Mesenteric fat pad (tissue), 1 donor: Measurements from ENCODE around the gene DRD2. TPM values are rescaled to one million over a fixed set of nuclear protein-coding genes. Genes with fewer than 3 reads are reported as not detected.

Source experiments
- DNase-seq: peaks from one replicate; pipeline ENCODE4 v3.0.0-alpha.2; 2020; ENCODE audit warnings: low spot score
- total RNA-seq: library from RNA; stranded (reverse); fragmentation: NEBNext Ultra II Directional; extraction: Animal tissue kit (Norgen Biotek cat#: 25700); gene quantifications from one replicate; pipeline ENCODE4 v1.2.1, GENCODE V29; 2021
- donor health status: DM: yes; HTN: yes; CAD: no.

Gene DRD2
- total RNA-seq, 1 donor from 2014 or later, result not detected

- no peak for DNase-seq
These were observed 27.4 kb downstream of the DRD2 start for GRCh38 chr11:113447621-113448315.

- DNase-seq, result no peak
These were observed 28.3 kb downstream of the DRD2 start for GRCh38 chr11:113446938-113447337.

- DNase-seq, result no peak
These were observed 29.1 kb downstream of the DRD2 start for GRCh38 chr11:113446112-113446511.

- DNase-seq, result no peak
These were observed 30.6 kb downstream of the DRD2 start for GRCh38 chr11:113444502-113445123.

GRCh38 chr11:113440816-113441215 lies 34.4 kb downstream of the DRD2 start:
- no peak for DNase-seq

GRCh38 chr11:113436672-113437252 lies 38.4 kb downstream of the DRD2 start:
- DNase-seq, result no peak

- DNase-seq, result no peak
These were observed 39.8 kb downstream of the DRD2 start for GRCh38 chr11:113435190-113435968.

GRCh38 chr11:113431746-113432145 lies 43.5 kb downstream of the DRD2 start:
- DNase-seq, result no peak

- no peak for DNase-seq
These were observed 48.5 kb downstream of the DRD2 start for GRCh38 chr11:113426686-113427085.

- no peak for DNase-seq
These were observed 54.4 kb downstream of the DRD2 start for GRCh38 chr11:113420808-113421207.

- DNase-seq, result no peak
These were observed 55.7 kb downstream of the DRD2 start for GRCh38 chr11:113419454-113420003.

- no peak for DNase-seq
These were observed 57.8 kb downstream of the DRD2 start for GRCh38 chr11:113417428-113417827.

GRCh38 chr11:113415343-113415742 lies 59.9 kb downstream of the DRD2 start:
- no peak for DNase-seq

- DNase-seq, result no peak
These were observed 62.5 kb downstream of the DRD2 start for GRCh38 chr11:113412675-113413074.

- DNase-seq, result no peak
These were observed 63.7 kb downstream of the DRD2 start for GRCh38 chr11:113411536-113411935.

- no peak for DNase-seq
These were observed 64.6 kb downstream of the DRD2 start for GRCh38 chr11:113410414-113411135.

GRCh38 chr11:113409526-113409925 lies 65.7 kb downstream of the DRD2 start:
- DNase-seq, result no peak

GRCh38 chr11:113408887-113409286 lies 66.3 kb downstream of the DRD2 start:
- DNase-seq, result no peak

- DNase-seq, result no peak
These were observed 67.0 kb downstream of the DRD2 start for GRCh38 chr11:113408206-113408605.

- DNase-seq, result no peak
These were observed 68.0 kb downstream of the DRD2 start for GRCh38 chr11:113407163-113407562.
